HG02981 (cell line): ENCODE results near the gene NF1.
"Not testable (repeated sequence)": the region's sequence is repeated elsewhere in the genome, so short reads cannot be mapped to it uniquely, and the experiment has no call there.

ENCODE experiments used
- ATAC-seq: cut with Tn5 transposase; IDR thresholded peaks from one replicate; pipeline ENCODE4 v1.9.1; 2021; ENCODE audit warnings: mild to moderate bottlenecking, moderate library complexity; ENCODE audit not compliant: unreplicated experiment

NF1 gene

DNA sequence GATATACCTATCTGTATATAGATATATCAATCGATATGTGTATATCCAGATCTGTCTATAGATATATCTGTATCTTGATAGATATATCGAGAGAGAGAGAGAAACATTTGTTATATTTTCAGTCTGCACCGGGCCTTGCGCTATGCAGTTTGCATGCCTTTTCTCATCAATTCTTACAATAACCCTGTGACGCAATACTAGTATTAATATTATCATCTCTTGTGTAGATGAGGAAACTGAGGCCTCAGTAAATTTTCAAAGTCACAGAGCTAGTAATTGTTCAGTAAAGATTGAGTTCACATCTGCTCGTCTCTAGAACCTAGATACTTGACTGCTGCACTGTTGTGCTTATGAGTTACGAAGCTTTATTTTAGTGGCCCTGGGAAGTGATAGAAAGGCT lies 77.6 kb downstream of the NF1 start:
- ATAC-seq = no peak

DNA sequence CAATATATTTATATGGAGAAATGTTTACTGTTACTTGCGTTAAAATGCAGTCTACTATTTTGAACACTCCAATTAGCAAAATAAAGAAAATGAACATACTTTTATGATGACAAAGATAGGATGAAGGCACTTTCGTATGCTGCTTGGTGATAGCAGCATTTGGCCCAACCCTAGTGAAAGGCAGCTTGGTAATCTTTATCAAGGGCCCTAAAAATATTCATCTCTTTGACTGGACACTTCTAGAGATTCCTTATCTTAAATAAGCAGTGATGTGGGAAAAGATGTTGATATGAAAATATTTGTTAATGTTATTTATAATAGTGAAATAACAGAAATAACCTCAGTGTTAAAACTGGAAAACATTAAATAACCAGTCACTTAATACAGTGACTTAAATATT lies 79.4 kb downstream of the NF1 start:
- ATAC-seq = no peak

DNA sequence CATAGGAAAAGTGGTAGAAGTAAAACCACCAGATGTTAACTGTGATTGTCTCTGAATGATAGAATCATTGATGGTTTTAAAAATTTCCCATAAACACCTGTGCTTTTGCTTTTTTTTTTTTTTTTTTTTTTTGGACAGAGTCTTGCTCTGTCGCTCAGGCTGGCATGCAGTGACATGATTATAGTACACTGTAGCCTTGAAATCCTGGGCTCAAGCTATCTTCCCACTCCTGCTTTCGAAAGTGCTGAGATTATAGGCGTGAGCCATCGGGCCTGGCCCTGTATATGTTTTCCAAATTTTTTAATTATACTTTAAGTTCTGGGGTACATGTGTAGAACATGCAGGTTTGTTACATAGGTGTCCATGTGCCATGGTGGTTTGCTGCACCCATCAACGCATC lies 80.5 kb downstream of the NF1 start:
- ATAC-seq = no peak

DNA sequence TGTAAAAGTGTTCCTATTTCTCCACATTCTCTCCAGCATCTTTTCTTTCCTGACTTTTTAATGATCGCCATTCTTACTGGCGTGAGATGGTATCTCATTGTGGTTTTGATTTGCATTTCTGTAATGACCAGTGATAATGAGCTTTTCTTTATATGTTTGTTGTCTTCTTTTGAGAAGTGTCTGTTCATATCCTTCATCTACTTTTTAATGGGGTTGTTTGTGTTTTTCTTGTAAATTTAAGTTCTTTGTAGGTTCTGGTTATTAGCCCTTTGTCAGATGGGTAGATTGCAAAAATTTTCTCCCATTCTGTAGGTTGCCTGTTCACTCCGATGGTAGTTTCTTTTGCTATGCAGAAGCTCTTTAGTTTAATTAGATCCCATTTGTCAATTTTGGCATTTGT lies 81.4 kb downstream of the NF1 start:
- not testable (repeated sequence) for ATAC-seq

DNA sequence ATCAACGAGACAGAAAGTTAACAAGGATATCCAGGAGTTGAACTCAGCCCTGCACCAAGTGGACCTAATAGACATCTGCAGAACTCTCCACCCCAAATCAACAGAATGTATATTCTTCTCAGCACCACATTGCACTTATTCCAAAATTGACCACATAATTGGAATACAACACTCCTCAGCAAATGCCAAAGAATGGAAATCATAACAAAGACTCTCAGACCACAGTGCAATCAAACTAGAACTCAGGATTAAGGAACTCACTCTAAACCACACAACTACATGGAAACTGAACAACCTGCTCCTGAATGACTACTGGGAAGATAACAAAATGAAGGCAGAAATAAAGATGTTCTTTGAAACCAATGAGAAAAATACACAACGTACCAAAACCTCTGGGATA lies 84.2 kb downstream of the NF1 start:
- not testable (repeated sequence) for ATAC-seq

DNA sequence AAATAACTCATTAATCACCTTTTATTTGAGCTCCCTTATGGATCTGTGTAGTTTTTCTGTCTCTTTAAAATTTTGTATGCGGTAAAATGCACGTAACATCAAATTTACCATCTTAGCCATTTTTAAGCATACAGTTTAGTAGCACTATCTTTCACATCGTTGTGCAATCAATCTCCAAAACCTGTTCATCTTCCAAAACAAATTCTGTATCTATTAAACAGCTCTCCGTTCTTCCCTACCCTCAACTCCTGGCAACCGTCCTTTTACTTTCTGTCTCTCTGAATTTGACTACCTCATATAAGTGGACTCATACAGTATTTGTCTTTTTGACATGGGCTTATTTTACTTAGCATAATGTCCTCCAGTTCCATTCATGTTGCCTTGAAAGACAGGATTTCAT lies 100.5 kb downstream of the NF1 start:
- ATAC-seq = no peak

DNA sequence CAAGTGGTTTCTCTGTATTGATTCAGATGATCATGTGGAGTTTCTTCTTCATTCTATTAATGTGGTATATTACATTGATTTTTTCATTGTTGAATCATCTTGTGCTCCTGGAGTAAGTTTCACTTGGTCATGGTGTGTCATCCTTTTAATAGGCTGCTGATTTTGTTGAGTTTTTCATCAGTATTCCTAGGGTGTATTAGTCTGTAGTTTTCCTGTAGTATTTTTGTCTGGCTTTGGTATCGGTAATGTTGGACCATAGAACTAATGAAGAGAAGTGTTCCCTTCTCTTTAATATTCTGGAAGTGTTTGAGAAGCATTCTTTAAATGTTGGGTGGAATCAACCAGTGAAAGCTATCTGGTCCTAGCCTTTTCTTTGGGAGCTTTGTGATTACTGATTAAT lies 103.2 kb downstream of the NF1 start:
- no peak for ATAC-seq

DNA sequence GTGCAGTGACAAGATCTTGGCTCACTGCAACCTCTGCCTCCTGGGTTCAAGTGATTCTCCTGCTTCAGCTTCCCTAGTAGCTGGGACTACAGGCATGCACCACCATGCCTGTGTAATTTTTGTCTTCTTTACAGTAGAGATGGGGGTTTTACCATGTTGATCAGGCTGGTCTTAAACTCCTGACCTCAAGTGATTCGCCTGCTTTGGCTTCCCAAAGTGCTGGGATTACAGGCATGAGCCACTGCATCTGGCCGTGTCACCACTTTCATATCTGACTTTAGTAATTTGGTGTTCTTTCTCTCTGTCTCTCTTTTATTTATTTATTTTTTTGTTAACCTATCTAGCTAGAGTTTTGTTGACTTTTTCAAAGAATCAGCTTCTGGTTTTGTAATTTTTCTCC lies 103.9 kb downstream of the NF1 start:
- not testable (repeated sequence) for ATAC-seq

DNA sequence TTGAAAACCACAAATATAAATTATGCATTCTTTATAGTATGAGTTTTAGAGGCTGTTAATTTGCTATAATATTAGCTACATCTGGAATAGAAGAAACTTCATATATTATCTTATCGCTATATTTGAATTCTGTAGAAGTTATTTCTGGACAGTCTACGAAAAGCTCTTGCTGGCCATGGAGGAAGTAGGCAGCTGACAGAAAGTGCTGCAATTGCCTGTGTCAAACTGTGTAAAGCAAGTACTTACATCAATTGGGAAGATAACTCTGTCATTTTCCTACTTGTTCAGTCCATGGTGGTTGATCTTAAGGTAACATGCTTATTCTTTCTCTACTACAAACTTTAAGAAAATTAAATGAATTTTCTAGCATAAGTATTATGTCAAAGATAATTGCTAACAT lies 105.5 kb downstream of the NF1 start:
- no peak for ATAC-seq

DNA sequence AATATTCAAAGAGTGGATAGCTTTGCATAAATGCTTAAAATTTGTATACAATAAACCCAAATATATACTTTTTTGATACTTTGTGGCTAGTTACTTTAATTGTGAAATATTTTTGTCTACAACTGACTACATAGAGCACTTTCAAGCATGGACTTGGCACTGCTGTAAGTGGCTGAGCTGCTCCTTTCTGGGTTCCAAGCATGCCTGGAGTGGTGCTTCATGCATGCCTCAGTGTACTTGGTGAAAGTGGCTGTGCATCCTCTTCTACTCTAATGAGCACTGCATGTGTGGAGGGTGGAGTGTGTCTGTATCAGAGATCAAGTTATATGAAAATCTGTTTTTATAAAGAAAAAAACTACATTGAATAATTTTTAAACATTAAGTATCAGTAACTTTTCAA lies 108.2 kb downstream of the NF1 start:
- no peak for ATAC-seq

DNA sequence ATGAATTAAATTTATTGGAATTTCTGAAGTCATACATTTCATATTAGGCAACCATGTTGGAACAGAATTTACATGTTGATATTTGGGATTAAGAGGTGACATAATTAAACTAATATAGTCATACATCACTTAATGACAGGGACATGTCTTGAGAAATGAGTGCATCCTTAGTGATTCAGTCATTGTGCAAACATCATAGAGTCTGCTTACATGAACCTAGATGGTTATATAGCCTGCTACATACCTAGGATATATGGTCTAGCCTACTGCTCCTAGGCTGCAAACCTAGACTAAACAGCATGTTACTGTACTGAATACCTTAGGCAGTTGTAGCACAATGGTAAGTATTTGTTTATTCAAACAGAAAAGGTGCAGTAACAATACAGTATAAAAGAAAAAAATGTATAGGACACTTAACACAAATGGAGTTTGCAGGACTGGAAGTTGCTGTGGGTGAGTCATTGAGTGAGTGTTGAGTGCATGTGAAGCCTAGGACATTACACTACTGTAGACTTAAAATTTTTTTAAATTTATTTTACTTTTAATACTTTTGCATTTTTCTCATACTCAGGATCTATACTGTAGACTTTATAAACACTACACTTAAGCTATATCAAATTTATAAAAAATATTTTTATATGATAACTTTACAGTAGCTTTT lies 116.7 kb downstream of the NF1 start:
- no peak for ATAC-seq

DNA sequence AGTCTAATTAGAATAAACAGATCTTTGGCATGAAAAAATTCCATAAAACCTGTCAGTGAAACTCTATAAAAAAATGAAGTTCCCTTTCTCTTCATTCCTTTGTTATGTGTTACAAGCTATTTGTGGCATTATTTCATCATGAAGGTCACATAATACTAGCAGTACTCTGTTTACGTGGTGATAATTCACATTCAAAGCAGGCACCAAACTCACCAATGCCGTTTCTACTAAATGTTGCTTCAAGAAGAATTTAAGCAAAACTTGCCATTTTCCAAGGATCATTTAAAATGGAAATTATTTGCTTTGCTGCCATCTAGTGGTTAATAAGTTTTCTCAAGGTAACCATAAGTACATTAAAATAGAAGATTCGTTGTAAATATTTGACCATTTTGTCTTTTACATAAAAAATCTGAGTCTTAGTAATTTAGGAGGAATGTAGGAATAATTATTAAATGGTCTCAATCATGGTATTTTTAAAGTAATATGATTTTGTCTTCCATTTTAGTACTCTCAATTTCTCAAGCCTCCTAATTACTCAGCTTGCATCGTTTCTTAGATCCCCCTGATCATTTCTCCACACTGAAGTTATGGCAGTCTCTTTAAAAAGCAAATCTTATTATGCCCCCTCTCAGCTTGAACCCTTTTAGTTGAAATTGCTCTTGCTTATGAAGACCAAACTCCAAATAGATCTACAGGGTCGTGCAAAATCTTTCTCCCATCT lies 121.4 kb downstream of the NF1 start:
- ATAC-seq = no peak

DNA sequence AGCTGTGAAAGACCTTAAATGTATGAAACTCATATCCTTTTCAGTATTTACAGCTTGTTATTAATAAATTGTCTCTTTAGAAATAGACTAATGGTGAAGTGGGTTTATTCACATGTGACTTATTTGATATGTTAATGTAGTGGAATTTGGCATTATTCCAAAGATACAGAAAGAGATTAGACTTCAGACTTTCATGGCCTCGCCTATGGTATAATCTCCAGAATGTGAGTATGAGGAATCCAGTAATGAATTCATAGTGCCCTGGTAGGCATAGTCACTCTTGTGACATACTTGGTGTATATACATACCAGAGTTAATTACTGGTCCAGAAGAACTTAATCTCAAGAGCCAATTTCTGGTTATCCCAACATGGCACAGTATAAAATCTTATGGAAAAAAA lies 129.6 kb downstream of the NF1 start:
- ATAC-seq = no peak

DNA sequence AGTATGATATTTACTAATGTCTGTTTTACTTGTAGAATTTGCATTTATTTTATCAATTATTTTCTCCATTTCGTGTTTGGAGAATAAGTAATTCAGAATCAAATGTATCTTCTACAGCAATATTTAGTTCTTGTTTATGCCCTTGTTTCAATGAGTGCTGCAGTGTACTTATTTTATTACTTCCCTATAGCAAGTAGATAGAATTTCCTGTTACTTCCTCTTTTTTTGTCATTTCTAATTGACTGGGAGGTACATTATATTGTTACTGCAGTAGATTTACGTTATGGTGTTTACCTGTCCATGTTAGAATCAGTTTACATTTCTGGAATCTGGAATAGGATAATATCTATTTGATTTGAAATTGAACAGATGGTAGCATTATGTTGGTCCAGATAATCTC lies 131.1 kb downstream of the NF1 start:
- ATAC-seq = no peak

DNA sequence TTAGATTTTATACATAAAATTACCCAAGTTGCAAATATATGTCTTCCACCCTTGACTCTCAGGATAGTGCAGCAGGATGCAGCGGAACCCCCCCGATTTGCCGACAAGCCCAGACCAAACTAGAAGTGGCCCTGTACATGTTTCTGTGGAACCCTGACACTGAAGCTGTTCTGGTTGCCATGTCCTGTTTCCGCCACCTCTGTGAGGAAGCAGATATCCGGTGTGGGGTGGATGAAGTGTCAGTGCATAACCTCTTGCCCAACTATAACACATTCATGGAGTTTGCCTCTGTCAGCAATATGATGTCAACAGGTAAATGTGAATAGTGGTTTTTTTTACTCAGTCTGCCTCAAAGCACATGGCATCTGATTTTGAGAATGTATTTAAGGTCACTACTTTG lies 131.6 kb downstream of the NF1 start:
- ATAC-seq = no peak

DNA sequence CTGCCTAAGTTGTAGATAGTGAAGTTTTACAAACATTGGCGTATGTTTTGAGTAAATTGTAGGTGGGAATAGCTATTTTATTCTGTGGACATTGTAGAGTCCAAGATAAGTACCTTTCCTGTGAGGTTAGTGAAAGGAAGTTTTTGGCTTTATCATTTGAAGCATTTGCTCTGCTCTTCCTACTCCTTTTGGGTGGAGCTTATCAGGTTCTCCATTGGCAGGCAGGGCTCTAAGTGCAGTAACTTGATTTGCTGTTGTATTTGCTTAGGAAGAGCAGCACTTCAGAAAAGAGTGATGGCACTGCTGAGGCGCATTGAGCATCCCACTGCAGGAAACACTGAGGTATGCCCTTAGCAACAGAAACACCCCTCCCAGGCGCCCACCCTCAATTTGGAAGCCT lies 132.2 kb downstream of the NF1 start:
- ATAC-seq = no peak

DNA sequence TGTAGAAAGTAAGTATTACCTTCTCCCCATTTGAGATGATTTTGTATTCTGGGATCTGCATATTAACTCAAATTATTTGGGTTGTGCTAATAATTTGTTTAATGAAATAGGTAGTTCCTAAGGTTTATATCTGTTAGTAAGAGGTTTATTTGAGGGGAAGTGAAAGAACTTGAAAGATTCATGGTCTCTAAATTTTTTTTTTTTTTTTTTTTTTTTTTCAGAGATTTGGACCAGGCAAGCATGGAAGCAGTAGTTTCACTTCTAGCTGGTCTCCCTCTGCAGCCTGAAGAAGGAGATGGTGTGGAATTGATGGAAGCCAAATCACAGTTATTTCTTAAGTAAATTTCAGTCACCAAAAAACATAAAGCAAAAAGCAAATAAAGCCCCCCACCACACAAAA lies 137.1 kb downstream of the NF1 start:
- no peak for ATAC-seq

DNA sequence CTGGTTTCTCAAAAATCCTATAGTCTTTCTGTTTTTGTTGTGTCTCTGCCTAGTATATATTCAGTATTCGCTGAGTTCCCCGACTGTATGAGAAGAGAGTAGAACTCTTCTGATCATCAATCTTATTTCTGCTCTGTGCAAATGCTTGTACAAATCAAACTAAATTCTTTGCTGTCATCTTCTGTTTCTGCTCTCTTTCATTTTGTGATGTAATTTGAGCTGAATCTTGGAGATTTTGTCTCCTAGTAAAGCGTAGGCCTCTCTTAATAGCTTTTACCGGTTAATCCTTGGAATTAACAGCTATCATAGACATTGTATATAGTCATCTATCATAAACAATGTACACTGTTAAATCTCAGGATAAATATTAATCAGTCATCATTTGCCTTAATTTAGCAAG lies 140.3 kb downstream of the NF1 start:
- no peak for ATAC-seq

DNA sequence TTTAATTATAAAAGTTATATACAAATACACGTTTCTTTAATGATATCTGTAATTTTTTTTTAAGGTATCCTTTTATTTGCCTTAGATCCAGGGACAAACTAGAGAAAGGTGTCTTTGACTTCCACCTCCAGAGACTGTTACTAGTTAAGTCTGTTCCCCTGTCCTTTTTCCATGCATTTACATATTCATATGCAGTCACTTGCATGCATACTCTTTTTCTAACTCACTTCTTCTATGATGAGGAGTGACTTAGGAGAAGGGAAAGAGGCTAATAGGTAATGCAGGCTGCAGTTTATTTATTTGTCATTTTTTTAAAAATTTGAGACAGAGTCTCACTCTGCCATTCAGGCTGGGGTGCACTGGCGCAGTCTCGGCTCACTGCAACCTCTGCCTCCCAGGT lies 141.4 kb downstream of the NF1 start:
- no peak for ATAC-seq

DNA sequence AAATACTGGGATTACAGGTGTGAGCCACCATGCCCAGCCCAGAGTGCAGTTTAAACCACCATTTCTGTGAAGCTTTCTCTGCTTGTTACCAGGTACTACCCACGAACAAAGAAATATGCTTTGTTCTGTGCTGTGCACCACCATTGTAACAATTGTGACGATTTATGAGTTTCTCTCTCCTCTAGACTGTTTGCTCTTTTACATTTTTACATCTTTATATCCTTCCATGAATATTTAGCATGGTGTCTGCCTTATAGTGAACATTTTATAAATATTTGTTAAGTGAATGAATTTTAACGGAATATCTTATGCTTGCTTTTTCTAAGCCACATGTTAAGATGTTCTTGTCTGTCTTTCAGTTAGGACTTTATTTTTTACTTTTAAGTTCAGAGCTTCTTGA lies 141.9 kb downstream of the NF1 start:
- ATAC-seq = no peak

DNA sequence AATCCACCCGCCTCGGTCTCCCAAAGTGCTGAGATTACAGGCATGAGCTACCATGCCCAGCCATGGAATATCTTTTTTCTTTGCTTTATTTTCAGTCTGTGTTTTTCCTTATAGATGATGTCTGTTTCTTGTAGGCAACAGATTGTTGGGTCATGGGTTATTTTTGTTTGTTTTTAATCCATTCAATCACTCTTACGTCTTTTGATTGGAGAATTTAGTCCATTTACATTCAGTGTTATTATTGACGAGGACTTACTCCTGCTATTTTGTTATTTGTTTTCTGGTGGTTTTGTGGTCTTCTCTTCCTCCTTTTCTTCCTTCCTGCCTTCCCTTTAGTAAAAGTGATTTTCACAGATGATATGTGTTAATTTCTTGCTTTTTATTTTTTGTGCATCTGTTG lies 146.3 kb downstream of the NF1 start:
- ATAC-seq = no peak

DNA sequence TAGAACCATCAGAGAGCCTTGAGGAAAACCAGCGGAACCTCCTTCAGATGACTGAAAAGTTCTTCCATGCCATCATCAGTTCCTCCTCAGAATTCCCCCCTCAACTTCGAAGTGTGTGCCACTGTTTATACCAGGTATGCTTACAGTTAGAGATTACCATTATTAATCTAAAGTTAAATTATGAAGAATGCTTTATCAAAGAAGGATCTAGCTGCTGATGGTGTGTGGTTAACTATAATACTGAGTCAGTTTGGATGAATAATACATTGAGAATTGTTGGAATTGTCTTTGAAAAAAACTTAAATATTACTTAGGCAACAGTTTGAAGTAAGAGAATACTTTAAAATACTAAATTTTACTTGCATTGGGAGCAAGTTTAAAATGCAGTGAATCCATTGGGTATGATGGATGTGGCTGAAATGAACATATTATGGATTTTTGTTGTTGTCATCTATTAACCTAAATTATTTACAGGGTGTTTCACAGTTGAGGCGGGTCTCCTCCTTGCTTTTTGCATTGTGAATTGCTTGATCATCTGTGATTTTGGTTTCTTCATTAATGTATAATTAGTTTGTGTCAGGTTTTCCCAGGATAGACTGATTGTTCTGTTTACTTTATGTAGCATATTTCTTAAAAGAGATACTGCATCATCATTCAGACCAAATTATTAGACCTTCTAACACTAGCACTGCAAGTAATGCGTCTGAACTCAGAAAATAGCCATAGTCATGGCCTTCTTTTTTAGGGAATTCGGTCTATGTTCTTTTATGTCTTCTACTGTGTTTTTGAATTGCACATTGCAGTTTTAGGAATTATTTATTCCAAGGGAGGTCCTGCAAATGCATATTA lies 154.4 kb downstream of the NF1 start:
- ATAC-seq = no peak
